Stimulated activated CD8-positive, alpha-beta memory T cell treated with anti-CD3 and anti-CD28 coated beads, Interleukin-15, amount 100 ng/mL, for 24 hours (primary cell): ENCODE data around the gene NUP54.

Experiments
- DNase-seq: peaks from one replicate; pipeline ENCODE4 v3.0.0-alpha.2; 2020; ENCODE audit warnings: low read depth

Gene NUP54

DNA sequence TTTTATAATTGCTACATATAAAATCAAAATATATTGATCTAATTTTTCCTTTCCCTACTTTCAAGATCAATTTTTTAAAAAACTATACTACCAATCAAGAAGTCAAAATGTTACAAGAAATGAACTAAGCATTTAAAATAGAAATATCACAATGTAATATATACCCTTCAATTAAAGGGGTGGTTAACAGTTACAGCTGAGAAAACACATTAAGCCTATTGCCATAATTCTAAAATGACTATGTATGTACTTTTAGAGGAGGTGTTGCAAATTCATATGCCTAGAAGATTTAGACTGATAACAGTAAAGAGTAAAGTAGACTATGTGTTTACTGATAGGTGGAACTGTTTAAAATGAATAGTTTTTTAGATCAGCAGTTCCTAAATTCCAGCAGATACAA lies 3.7 kb downstream of the NUP54 start:
- no peak for DNase-seq

DNA sequence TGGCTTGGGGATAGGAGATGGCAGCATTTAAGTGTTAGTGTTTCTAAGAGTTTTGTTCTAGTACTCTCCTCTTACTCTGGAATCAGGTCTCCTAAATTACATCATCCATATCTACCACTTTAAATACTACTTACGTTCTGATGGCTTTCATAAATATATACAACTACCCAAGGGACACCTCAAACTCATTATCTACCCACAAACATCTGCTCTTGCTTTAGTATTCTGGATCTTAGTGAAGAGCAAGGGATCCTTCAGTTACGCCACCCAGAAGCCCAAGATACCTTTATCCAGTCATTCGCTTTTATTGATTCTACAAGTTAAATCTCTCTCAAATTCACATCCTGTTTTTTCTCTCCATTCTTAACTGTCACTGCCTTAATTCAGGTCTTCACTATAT lies 7.0 kb downstream of the NUP54 start:
- DNase-seq = no peak

DNA sequence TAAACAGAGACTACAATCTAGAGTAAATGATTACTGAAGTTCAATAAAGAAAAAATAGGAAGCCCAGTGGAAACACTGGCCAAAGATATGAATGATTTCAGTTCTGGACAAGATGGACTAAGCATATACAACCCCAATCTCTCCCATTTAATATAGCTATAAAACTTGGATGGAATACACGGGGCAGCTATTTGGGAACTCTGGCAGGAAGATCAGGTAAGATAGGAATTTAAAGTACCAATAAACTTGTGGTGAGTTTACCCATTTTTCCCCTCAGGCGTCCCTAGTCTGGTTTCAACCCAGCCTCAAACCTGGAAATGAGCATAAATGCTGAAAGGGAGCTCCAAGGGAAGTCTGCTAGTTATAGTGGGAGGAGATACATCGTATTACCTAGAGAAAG lies 20.4 kb downstream of the NUP54 start:
- DNase-seq = no peak

DNA sequence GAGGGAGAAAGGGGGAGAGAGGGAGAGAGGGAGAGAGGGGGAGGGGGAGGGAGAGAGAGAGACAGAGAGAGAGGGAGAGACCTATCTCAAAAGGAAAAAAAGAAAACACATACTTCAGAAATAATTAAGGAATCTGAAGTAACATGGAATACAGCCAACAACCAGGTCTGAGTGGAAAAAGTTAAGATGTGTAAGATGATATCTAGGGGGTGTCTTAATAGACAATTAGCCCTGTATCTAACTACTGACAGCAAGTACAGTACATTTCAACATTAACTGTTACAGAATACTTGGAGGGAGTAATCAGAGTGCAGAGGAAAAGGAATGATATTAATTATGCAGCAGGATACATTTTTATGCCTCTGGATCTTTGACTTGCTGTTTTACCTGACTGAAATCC lies 22.4 kb downstream of the NUP54 start:
- DNase-seq = no peak

DNA sequence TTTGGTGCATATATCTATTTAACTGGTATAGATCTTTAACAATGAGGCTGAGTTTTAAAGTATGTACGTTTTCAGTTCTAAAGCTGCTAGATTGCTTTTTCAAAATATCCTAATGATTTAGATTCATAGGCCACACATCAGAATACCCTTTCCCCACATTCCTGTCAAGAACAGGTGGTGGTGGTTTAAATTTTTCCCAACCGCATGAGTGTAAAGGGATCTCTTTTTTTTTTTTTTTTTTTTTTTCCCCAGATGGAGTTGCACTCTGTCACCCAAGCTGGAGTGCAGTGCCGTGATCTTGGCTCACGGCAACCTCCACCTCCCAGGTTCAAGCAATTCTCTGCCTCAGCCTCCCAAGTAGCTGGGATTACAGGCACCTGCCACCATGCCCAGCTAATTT lies 28.0 kb downstream of the NUP54 start:
- DNase-seq = no peak

DNA sequence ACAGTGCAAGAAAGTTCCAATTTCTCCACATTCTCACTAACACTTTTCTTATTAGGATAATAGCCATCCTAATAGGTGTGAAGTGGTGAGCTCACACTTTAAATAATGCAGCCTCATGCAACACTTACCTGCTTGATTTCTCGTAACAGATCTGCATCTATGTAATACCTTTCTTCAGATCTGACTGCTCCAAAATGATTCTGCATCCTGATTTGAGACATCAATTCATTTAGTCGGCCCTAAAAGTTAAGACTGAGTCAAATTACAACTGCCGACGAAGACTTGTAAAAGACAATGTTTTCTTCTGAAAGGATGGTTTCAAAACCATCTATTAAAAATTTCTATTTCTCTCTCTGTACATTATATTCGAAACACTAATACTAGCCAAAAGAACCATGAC lies 30.7 kb downstream of the NUP54 start:
- no peak for DNase-seq

DNA sequence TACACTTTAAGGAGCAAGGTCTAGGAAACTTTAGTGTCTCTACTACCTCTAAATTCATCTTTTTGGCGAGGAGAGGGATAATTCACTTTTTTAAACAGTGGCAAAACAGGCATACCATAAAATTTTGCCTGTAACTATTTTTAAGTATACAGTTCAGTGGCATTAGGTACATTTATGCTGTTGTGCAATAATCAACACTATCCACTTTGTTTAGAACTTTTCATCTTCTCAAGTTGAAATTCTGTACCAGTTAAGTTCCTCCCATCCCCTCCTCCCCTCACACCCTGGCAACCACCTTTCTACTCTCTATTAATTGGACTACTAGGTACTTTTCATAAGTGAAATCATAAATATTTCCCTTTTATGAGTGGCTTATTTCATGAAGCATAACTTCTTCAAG lies 31.4 kb downstream of the NUP54 start:
- DNase-seq = no peak

DNA sequence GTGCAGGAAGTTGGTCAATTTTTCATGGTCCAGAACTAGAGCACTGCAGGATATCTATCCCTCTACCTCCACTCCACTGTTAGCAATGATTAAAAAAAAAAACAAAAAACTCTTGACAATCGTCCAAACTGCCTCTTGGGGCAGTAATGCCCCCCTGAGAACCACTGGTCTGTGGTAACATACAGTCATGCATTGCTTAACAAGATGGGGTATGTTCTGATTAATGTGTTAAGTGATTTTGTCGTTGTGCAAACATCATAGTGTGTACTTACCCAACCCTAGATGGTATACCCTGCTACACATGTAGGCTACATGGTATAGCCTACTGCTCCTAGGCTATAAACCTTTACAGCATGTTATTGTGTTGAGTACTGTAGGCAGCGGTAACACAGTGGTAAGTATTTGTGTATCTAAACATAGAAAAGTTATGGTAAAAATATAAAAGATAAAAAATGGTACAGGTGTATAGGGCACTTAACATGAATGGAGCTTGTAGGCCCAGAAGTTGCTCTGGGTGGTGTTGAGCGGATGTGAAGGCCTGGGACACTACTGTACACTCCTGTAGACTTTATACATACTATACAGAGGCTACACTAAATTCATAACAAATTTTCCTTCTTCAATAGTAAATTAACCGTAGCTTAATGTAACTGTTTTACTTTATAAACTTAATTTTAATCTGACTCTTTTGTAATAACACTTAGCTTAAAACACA lies 39.6 kb downstream of the NUP54 start:
- DNase-seq = no peak

DNA sequence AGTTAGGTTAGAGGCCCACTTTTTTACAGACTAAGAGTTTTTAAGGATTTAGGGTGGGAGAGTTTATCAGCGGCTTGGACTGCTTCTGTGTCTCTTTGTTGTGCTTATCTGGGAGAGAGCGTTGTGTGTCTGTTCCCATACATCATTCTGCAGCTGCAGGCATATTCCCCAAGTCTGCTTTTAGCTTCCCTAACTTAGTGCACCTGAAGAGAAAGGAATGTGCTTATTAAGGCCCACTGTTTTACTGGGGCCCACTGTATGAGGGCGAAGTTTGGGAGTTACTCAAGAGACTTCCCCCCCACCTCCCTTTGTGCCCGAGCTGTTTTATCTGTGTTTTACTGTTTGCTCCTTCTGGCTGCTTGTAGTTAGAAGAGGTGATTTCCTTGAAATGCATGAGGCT lies 41.8 kb downstream of the NUP54 start:
- no peak for DNase-seq

DNA sequence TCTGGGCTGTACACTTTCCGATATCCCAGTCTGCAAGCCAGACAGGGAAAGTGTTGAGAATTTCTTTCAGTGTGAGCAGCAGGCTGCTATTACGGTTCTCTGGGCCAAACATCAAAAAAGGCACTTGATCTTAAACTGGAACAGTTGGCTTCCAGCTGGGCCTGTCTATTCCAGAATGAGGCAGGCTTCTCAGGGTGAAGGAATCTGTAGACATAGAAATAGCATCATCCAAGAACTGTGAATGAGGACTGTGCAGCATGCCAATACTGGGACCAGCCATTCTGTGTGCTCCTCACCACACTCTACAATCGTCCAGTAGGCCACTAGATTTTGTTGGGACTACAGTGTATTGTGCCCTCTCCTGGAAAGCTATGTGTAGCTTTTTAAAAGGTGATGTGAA lies 42.5 kb downstream of the NUP54 start:
- no peak for DNase-seq

DNA sequence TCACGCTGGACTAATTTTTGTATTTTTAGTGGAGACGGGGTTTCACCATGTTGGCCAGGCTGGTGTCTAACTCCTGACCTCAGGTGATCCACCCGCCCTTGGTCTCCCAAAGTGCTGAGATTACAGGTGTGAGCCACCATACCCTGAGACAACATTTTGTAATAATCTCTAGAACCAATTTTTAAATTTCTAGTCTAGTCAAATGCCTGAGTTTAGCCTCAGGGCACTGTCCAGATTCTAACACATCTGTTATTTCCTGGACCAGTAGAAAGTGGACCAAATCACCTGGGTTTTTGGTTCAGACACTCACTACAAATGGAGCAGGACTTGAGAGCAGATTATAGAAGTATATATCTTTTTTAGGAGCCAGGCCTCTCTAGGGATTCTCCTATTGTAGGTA lies 52.1 kb downstream of the NUP54 start:
- no peak for DNase-seq

DNA sequence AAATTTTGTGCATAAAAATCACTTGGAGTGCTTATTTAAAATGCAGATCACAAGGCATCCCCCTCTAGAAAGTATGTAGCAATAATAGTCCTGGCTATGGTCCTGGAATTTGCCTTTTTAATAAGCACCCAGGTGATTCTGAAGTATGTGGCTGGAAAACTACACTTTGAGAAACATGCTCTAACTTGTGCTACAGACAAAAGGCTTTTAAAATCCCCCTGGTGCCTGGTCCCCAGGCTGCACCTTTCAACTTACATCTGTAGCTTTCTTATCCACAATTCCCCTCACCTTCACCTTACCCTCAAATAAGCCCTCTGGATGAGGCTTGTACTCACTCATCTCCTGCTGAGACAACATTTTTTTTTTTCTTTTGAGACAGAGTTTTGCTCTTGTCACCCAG lies 52.6 kb downstream of the NUP54 start:
- no peak for DNase-seq

DNA sequence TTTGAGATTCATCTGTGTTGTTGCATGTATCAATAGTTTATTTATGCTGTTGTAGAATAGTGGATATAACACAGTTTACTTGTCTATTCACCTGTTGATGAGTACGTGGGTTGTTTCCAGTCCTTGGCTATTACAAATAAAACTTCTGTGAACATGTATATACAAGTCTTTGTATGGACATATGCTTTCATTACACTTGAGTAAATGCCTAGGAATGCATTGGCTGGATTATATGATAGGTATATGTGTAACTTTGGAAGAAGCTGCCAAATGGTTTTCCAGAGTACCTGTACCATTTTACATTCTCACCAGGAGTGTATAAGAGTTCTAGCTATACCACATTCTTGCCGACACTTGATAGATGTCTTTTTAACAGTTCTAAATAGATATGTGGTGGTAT lies 57.1 kb downstream of the NUP54 start:
- DNase-seq = no peak

DNA sequence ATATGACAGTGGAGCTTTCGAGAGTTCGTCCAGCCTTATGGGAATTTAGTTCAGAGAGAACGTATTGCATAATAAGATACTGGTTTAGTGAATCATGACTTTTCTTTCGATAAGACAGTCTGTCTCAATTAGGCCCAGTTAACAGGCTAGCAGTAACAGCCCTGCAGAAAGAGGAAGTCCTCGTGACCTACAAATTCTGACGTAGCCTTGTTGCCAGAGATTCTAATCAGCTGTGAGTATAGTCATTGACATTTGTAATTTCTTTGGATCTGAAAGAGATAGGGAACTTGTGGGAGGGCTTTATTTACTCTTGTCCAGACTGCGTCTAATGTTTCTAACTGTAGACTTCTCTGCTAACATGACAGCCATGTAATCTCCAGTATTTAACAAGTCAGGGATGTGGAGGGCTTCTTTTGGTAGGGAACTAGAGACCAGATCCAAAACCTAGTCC lies 57.9 kb downstream of the NUP54 start:
- DNase-seq = no peak

DNA sequence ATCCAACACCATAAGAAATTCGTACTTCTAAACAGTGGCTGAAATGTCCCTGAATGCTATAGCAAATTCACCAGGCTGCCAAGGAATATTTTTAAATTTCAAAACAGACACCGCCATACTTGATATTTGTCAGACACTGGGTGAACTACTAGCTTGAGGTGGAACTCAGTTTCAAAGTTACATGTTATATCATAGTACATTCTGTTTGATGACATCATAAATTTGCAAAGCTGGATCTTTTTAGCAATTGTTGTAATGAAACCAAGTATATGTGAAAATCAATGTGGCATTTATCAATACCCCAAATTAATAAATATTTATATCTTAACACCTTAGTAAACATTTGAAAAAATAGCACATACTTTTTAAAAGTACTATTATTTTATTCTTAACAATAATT lies 59.5 kb downstream of the NUP54 start:
- DNase-seq = no peak

DNA sequence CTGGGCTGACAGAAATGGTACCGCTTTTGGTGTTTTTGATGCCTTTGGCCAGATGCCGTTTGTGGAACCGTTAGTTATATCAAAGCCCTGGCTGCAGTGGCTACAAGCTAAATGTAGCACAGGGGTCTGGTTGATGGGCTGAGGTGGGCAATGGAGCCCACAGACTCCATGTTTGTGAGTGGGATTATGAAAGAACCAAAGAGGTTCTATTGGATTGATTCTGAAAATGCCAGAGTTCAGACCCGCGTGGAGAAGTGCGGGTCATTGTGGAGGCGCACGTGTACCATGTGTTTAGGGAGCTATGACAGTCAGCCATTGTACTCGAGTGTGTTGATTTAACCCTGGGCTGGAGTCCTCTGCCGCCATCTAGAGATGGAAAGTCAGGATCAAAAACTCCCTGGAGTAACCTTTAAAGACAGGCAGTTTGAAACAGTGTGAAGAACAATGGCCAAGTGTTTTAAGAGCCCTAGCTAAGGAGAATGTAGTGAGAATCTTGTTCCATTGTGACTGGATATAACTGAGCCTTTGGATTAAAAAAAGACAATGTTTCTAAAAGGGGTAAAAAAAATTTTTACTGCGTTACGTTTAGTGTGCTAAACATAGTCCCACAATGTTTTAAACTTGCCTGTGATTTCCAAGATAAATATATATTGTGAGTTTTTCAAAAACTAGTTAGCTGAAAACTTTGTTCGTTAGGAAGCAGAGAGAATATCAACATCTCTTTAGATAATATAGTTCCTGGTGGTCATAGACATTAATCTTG lies 61.0 kb downstream of the NUP54 start:
- DNase-seq = no peak

DNA sequence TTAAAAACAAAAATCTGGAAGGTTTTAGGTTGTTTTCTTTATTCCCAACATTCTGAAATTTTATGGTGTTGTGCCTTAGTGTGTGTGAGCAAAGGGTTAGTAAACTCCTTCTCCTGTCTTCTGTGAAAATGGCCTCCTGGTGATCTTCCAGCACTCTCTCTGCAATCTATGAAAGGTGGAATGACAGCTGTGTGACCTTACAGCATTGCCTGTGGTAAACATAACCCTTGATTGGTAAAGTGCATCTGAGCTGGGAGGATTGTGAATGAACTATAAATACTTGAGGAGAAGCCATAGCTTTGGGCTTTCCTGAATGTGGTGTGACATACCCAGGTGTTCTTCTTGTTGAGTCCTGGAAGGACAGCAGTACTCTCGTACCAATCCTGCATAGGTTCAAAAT lies 63.7 kb downstream of the NUP54 start:
- DNase-seq = no peak

DNA sequence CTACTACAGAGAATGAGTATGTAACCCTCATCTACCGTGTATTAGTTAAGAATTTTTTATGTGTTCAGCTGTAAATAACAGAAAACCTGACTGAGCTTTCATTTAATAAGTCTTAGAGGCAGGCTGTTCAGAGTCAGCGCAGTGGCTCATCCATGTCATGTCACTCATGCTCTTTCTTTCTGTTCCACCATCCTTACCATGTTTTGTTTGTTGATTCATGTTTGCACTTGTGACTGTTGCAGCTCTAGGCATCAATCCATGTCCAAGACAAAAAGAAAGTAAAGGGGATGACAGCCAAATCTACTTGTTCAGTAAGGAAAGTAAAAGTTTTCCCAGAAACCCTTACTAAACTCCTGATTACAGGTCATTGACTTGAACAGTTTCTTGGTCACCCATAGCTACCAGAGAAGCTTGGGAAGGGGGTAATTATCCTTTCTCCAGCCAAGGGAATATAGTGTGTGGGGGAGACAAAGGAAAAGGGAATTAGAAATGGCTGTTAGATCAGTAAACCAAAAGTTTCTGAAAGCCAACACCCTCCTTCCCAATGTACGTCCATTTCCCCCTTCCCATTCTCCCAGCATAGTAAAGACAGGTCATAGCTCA lies 64.7 kb downstream of the NUP54 start:
- DNase-seq = no peak

DNA sequence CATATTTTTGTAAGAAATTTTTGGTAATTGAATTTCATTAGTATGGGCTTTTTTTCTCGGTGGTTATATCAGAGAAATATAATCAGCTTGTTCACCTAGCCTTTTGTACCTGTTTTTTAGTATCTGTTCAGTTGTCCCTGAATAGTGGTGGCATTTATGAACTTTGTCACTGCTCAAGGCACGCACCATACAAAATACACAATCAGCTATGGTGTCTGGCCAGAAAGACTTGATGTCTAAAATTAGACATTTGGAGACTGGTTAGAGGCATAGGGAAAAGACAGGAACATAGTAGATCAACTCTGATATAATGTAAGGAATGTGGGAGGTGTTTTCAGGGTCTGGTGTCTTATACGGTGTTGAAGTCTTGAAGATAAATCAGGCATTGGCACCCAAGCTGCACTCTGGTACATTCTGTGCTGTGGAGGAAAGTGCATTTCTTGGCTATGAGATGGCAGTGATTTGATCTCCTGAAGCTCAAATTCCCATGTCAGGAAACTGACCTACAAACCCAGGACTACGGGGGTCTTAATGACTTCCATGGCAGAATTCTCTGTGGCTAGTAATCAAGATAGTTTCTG lies 70.1 kb downstream of the NUP54 start:
- DNase-seq = no peak

DNA sequence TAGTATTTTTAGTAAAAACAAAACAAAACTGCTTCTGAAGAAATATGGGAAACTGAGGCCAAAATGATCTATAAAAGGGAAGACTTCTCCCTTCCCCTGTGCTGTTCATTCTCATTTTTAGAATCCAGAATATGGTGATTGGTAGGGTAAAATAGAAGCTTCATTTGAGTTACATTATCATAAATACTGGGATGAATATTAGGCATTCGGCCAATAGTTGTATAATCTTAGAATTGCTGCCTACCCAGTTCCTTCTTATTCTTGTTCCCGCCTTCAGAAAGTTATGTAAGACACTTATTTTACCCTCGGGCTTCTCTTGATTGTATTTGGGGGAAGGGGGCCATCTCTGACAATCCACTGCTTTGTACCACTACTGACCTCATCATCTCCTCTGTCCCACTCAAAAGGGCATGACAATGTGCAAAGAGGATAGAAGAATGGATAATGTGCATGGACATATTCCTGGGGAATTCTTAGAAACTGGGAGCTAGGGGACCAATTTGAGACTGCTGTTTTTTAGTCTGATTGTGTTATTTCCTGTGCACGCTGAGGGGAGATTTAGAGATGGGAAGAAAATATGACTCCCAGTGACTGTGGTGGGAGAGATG lies 73.1 kb downstream of the NUP54 start:
- no peak for DNase-seq

DNA sequence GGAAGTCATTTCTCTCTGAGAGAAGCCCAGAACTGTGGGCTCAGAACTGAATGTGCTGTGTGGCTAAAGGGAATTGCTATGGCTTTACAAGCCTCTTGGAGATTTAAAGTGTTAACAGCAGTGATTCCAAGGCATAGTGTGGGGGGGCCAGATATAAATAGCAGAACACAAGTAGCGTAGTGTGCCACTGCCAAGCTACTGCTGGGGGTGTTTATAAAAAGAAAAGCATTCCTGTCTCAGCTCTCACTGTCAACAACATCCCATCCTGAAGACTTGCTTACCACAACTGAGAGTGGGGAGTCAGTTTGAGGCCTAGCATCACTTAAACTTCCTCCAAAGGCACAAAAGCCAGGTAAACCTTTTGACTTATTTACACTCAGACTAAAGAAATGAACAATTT lies 73.7 kb downstream of the NUP54 start, which contains the start of gene ART3:
TSS of gene ART3 (plus strand) at position 242 of the 400 bp plus-strand sequence. CDS start 1,181 bp downstream, outside the sequence.
- DNase-seq = no peak

DNA sequence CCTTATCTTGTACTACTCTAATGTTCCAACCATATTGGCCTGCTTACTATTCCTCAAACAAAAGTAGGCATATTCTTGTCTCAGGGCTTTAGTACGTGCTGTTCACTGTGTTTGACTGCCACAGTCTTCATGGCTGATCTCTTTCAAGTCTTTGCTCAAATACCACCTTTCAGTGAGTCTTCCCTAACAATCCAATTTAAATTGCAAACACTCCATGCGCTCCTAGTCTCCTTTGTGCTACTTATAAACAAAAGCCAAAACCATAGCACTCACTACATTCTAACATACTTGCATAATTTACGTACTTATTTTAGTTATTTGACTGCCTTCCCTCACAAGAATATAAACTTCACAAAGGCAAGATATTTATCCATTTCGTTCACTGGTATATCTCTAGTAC lies 75.4 kb downstream of the NUP54 start:
- DNase-seq = no peak
